Subcutaneous adipose tissue (tissue), 4 donors: ENCODE data around the gene UBTD2. TPM values are rescaled to one million over a fixed set of nuclear protein-coding genes. Genes with fewer than 3 reads are reported as not detected.

Experiments
- total RNA-seq, 4 donors: library from RNA; depleted of rRNA; stranded (reverse); fragments of >200 nt; gene quantifications; one replicate each; pipeline ENCODE4 v1.1.0, GENCODE V29; 2016
- TF ChIP-seq, protein P1 (sequence below): fragments of 450-650 bp; IDR thresholded peaks from one replicate; pipeline ENCODE4 v1.5.1; 2016; ENCODE audit warnings: low read depth, mild to moderate bottlenecking, control low read depth, antibody characterized with exemption, moderate library complexity

UBTD2 gene
- total RNA-seq, 4 donors from 2014 or later = 13.8 to 26.9 (median 21.8) TPM

DNA sequence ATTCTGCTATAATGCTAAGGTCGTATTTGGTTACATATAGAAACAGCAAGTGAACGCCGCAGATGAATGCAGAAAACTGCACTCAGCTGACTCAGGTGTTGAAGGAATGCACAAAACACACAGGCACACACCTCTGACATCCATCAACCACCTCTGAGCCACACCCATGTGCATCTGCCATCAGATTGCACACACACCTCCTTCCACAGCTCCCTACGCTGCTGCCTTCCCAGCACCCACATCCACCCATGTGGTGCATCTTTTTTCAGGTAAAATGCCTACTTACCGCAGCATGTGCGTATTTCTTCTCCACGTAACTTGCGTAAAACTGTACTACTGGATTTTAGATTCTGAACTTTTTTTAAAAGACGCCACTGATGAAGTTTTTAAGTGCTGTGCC is 102.6 kb downstream of the UBTD2 start:
- TF ChIP-seq, protein P1, sequence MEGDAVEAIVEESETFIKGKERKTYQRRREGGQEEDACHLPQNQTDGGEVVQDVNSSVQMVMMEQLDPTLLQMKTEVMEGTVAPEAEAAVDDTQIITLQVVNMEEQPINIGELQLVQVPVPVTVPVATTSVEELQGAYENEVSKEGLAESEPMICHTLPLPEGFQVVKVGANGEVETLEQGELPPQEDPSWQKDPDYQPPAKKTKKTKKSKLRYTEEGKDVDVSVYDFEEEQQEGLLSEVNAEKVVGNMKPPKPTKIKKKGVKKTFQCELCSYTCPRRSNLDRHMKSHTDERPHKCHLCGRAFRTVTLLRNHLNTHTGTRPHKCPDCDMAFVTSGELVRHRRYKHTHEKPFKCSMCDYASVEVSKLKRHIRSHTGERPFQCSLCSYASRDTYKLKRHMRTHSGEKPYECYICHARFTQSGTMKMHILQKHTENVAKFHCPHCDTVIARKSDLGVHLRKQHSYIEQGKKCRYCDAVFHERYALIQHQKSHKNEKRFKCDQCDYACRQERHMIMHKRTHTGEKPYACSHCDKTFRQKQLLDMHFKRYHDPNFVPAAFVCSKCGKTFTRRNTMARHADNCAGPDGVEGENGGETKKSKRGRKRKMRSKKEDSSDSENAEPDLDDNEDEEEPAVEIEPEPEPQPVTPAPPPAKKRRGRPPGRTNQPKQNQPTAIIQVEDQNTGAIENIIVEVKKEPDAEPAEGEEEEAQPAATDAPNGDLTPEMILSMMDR = no peak

- TF ChIP-seq, protein P1 = no peak
These were observed 104.3 kb downstream of the UBTD2 start for GRCh38 chr5:172178991-172179989.

- TF ChIP-seq, protein P1 = no peak
These were observed 105.1 kb downstream of the UBTD2 start for GRCh38 chr5:172178301-172178987.

DNA sequence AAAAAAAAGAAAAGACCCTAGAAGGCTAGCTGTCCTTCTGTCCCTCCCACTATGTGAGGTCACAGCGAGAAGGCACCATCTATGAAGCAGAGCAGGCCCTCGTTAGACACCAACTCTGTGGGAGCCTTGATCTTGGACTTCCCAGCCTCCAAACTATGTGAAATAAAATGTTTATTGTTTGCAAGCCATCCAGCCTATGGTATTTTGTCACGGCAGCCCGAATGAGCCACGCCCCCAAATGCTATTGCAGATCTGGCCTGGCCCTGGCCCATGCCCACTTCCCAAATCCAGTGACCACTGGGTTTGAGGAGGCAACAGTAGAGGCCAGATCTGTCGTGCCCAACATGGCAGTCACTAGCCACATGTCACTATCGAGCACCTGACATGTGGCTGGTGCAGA is 106.4 kb downstream of the UBTD2 start:
- TF ChIP-seq, protein P1 = no peak

DNA sequence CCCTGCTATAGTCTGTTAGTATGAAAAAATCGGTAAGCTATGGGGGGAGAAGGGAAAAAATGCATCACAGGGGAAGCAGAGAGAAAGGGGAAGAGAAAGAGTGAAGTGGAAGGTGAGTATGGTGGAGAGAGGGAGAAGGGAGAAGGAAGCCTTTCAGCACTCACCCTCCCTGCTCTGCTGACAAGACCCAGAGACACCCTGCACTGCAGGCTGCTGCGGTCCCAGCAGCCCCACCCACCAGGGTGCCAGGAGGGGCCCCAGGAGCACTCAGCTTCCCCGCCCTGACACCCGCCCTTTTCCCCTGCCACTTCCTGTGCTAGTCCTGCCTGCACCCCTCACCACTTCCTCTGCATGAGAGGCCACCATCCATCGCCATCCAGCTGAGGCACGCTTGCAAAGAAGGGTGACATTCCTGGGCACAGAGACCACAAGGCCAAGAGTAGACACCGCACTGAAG is 108.3 kb downstream of the UBTD2 start:
- TF ChIP-seq, protein P1 = no peak

- TF ChIP-seq, protein P1 = no peak
These were observed 109.9 kb downstream of the UBTD2 start for GRCh38 chr5:172173564-172174153.
